GOT3 (cell line): ENCODE results near the gene SUPT7L.
"Not testable (repeated sequence)": the region's sequence is repeated elsewhere in the genome, so short reads cannot be mapped to it uniquely, and the experiment has no call there.

ENCODE experiments used
- DNase-seq: peaks from one replicate; lab custom pipeline; 2025; ENCODE audit warnings: mixed read lengths; lab: John Stamatoyannopoulos, UW

Gene SUPT7L

GRCh38 chr2:27685006-27685405 is 21.6 kb upstream of the SUPT7L start:
- not testable (repeated sequence) for DNase-seq

DNA sequence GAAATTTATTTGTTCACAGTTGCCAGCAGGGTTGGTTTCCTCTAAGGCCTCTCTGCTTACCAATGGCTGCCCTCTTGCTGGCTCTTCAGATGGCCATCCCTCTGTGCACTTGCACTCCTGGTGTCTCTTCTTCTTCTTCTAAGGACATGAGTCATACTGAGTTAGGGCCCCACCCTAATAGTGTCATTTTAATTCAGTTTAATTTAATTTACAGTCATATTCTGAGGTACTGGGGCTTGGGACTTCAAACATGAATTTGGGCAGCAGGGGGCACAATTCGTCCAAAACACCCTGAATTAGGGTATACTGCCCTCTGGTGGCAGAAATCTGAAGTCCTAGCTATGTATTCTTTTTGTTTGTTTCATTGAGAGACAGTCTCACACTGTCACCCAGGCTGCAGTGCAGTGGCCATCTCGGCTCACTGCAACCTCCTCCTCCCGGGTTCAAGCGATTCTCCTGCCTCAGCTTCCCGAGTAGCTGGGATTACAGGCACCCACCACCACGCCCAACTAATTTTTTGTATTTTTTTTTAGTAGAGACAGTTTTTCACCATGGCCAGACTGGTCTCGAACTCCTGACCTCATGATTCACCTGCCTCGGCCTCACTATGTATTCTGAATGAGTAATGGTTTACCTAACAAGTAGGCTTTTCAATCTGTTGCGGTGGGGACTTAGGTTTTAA is 20.1 kb upstream of the SUPT7L start:
- peak; percentile 15 for DNase-seq

GRCh38 chr2:27682334-27682771 is 18.9 kb upstream of the SUPT7L start:
- DNase-seq: not testable (repeated sequence)

GRCh38 chr2:27681841-27682240 is 18.4 kb upstream of the SUPT7L start:
- DNase-seq: no peak

- no peak for DNase-seq
Observed at GRCh38 chr2:27680571-27680970, 17.2 kb upstream of the SUPT7L start.

GRCh38 chr2:27672723-27673486 is 9.5 kb upstream of the SUPT7L start:
- no peak for DNase-seq

- no peak for DNase-seq
Observed at GRCh38 chr2:27671235-27671634, 7.8 kb upstream of the SUPT7L start.

DNA sequence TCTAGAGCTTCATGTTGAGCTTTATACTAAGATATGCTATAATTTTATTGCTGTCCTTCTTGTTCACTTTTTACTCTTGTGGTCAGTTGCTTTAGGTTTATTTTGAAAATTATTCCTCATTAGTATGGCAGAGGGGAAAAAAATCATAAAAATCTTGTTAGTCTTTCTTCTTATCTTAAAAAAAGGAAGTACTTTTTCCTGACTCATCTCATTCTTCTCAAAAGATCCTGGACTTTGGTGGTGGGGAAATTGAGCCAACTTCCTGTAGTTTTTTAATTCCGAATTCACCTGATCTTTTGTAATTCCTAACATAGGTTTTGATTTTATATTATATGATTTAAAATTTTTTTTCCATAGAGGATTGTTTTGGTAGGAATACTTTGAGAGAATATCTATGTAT is 4.0 kb upstream of the SUPT7L start:
- DNase-seq: no peak

GRCh38 chr2:27664622-27665363 is 1.4 kb upstream of the SUPT7L start:
- no peak for DNase-seq

DNA sequence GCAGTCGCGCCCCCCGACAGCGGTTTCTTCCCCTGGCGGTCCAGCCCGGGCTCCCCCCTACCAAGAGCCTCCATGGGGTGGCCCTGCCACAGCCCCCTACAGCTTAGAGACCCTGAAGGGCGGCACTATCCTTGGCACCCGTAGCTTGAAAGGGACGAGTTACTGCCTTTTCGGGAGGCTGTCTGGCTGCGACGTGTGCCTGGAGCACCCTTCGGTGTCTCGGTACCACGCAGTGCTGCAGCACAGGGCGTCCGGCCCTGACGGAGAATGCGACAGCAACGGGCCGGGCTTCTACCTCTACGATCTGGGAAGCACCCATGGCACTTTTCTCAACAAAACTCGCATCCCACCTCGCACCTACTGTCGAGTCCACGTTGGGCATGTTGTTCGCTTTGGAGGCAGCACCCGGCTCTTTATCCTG is 750 bp upstream of the SUPT7L start:
- no peak for DNase-seq

GRCh38 chr2:27661371-27661770 is 2.0 kb downstream of the SUPT7L start:
- no peak for DNase-seq

- DNase-seq: no peak
Observed at GRCh38 chr2:27655155-27655951, 8.1 kb downstream of the SUPT7L start.

DNA sequence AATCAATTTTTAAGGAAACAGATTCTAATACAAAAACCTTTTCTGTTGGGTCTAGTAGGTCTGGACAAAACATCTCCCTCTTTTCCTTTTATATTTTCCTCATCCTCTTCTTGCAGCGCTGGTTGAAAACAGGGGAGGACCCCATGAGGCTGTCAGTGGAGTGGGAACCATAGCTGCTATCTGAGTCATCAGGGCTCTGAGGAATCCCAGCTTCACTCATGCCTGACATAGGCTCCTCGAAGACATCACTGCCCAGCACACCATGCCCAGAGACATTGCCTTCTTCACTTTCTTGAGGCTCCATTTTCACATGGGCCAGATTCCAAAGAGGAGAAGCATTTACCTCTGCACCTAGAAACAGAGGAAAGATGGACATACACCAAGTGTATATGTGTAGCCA is 10.0 kb downstream of the SUPT7L start:
- no peak for DNase-seq

DNA sequence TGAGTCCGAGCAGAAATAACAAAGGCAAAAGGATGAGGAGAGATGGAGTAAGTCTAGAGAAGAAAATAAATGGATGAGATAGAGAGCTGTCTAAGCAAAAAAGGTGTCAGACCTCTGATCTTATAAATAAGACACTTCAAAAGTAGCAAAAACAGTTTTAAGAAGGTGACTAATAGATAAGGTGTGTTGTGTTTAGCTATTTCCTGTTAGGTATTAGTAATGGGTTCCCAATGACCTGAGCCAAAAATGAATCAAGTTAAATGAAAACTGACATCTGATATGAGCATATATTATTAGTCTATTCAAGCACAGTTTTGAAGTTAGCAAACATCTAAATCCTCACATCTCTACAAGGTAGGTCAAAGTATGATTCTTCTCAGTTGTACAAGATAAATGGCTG is 10.6 kb downstream of the SUPT7L start:
- DNase-seq: no peak

DNA sequence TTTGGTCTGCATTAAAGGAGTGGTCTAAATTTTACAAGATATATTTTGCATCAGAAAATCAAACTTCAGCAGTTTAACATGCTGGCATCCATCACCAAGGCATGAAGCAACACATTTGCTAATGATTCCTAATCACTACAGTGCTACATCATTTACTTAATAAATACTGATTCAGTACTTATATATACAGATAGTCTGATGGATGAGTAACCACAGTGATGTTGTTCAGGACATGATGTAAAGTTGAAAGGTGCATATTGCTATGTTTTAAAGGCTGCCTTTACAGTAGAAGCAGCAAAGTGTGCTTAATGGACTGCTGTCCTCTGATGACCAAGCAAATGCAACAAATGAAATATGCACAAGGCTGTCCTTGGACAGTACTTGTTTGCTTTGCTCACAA is 11.1 kb downstream of the SUPT7L start:
- no peak for DNase-seq

DNA sequence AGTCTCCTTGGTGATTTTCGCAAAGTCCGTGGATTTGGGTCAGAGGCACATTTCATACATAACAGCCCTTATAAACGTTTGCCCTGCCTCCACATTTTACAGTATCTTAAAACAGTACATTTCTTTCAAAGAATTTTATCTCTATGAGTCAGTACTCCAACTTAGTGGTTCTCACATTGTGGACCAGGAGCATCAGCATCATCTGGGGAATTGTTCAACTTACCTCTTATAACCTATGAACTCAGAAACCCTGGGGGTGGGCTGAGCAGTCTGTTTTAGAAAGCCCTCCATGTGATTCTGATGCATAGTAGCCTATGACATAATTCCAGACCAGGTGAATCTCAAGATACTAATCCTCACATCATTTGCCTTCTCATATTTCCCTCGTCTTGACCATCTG is 12.4 kb downstream of the SUPT7L start:
- no peak for DNase-seq

GRCh38 chr2:27647737-27648136 is 15.7 kb downstream of the SUPT7L start:
- DNase-seq: no peak

DNA sequence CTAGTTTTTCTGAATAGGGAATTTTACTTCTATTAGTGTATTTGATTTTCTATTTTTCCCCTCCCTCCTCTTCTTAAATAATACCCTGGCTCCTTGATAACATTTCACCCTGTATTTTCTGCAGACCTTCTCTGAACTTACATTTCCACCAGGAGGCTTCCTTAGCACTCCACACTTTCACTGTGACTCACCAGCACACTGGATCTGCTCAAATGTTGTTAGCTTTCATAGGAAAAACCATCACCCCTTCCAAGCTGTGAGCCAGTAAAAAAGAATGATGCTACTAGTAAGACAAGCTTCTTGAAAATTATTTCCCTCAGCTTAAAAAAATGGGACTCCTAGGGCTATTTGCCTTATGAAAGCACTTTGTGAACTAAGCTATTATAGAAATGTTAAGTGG is 16.1 kb downstream of the SUPT7L start:
- DNase-seq: no peak

DNA sequence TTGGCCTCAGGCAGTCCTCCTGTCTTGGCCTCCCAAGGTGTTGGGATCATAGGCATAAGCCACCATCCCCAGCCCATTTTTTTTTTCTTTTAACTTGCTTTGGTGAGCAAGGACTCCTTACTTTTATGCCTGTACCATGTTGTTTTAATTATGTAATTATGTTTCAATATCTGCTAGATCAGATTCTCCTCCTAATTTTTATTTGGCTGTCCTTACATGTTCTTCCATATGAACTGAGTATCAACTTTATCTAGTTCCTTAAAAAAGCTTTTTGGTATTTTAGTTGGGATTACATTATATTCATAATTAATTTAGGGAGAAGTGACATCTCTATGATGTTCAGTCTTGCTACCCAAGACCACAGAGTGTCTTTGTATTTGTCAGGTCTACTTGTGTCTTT is 18.2 kb downstream of the SUPT7L start:
- no peak for DNase-seq

DNA sequence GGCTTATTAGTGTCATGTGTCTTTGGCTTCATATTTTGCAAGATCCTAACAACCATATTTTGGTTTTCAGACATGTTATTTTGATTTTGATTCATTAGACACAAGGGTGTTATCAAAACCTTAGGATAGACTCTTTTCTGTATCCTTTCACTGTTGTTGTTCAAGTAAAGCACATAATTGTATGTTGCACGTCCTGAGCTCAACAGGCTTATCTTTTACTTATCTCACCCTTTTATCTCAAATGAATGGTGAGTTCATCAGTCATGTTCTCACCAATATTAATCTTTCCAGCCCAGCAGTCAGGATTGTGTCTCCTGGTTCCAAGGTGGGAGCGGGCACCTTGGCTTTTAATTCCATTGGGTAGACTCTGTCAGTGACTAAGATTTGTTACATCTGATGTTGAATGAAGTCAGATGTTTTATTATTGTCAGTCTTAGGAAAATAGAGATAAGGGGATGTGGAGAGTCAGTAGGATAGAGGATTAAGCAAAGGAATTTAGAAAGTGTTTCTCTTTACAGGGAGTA is 22.6 kb downstream of the SUPT7L start:
- DNase-seq: no peak

DNA sequence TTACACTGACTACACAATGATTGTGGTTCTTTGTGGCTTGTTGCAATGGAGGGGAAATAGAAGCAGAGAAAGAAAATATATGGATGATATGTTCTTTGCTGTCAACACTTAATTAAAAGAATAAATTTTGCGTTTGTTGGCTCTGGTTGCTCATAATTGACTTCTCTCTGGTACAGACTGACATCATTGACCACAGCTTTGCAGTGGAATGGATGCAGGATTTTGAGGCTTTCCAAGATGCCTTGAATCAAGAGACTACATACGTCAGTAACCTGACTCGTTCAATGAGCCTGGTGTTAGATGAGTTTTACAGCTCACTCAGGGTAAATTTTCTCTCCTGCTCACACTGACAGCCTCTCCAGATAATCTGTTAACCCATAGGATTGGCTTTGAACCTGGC is 24.7 kb downstream of the SUPT7L start:
- no peak for DNase-seq
